ENCODE results near the gene TPCN1.

Gene TPCN1

DNA sequence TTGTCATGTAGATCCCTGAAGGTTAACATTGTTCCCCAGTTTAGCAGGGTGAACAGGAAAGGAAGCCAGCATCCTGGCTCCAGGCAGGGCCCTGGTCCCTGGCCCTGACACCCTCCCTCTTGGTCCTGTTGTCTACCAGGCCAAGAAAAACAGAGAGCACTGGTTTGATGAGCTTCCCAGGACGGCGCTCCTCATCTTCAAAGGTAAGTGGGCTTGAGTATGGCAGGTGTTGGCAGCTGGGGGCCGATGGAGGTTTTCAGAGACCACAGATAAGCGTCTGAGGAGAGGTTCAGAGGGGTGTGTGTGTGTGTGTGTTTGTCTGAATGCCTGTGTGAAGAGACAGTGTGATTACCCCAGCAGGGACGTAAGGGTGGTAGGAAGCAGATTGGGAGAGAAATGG is 57.4 kb downstream of the TPCN1 start:
- no peak for DNase-seq (ENCODE audit: low read depth in 2 of 2, low spot score in 1 of 2)

DNA sequence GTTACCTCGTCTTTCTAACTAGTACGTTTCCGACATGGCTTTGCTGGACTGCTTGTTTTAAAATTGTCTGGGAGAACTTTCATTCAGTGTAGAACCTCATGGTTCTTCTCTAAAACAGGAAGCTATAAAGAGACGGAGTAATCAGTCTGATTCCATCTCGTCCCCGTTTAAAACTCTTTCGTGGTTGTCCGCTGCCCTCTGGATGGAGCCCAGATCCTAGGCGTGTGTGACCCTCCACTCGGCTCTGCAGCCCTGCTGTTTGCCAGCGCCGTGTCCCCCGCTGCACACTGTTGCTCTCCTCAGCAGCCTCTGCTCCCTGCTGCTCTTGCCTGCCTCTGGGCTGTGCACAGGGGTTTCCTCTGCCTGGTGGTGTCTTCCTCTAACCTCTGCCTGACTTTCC is 63.5 kb downstream of the TPCN1 start:
- DNase-seq (ENCODE audit: low read depth in 2 of 2, low spot score in 1 of 2): no peak

DNA sequence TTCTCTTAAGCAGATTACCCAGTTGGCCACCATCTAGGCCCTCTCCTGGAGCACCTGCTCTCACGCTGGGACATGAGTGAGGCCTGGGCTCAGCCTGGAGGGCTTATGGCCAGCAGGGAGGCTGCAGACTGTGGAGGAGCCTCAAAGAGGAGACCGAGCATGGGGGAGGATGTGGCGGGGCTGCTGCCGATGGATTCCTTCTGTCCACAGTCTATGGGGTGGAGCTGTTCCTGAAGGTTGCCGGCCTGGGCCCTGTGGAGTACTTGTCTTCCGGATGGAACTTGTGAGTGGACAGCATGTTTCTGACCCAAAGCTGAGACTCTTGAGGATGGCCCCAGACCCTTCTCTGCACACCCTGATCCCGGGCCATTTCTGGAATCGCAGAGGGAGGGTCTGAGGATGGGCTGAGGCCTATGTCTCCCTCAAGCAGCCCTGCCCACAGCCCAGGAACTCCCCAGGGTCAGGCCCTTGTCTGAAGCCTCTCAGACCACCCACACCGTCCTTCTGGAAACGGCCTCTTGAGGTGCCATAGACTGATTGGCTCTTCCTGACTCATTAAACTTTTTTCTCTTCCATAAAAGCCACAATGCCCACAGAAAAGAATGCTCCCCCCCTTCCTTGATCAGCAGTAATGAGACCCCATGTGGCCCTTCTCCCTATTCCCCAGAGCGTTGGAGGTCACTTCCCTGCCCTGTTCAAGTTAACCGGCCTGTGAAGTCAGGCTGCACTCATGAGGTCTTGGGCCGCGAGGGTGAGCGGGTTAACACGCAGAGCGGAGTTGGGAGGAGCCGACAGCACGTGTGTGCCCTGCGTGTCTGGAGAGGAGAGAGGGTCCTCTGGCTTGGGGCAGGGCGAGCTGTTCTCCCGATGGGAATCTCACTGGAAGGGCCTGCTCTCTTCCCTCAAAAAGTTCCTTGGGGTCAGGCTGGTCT is 64.7 kb downstream of the TPCN1 start:
- DNase-seq (ENCODE audit: low read depth in 2 of 2, low spot score in 1 of 2): no peak

DNA sequence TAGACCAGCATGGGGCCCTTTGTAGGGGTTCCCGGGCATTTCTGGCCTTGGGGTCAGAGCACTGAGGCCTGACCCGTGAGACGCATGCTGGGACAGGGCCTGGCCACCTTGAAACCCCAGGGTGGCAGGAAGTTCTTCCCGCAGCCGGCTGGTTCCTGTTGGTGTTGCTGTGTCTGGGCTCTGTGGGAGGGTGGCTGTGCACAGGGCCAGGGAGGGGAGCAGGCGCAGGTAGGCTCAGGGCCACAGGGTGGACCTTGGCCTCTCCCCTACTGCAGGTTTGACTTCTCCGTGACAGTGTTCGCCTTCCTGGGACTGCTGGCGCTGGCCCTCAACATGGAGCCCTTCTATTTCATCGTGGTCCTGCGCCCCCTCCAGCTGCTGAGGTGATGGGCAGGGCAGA is 65.4 kb downstream of the TPCN1 start:
- no peak for DNase-seq (ENCODE audit: low read depth in 2 of 2, low spot score in 1 of 2)

DNA sequence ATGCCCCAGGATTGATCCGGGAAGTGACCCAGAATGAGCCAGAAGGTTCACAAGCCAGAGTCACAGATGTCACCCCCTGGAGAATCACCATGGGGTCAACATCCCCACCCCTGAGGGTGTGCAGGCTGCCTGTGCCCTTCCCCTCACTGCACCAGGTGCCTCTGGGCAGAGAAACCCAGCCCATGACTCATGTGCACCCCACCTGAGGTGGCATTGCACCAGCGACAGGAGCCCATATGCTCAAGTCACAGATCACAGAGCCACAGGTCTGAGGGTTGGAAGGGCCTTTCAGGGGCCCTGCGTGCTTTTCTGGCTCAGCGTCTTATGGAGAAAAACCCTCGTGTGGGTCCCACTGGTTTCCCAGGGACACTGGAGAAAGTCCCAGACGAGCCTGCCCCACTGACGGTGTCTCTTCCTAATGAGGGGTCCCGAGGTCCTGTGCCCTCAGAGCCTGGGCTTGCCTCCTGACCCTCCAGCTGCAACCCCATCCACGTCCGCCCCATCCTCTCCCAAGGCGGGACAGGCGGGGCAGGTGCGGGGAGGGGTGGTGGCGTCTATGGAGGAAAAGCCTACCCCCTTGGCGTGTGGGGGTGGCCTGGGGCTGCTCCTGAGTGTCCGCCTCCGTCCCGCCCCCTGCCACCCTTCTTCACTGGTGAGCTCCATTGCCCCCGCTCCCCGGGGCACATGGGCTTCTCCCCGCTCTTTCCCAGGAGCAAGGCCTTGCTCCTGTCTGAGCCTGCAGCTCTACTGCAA is 66.1 kb downstream of the TPCN1 start:
- DNase-seq (ENCODE audit: low read depth in 2 of 2, low spot score in 1 of 2): no peak

DNA sequence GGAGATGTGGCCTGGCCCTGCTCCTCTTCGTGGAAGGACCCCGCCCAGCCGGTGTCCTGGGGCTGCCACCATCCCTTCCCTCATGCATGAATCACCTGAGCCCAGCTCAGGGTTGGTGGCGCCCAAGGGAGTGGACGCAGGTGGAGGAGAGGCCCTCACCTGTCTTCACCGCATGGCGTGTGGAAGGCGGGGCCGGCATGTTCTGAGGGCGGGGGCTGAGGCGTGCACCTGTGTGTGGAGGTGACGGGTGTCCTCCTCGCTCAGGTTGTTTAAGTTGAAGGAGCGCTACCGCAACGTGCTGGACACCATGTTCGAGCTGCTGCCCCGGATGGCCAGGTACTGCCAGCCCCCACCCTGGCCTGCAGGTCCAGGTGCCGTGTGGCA is 66.6 kb downstream of the TPCN1 start:
- no peak for DNase-seq (ENCODE audit: low read depth in 2 of 2, low spot score in 1 of 2)

DNA sequence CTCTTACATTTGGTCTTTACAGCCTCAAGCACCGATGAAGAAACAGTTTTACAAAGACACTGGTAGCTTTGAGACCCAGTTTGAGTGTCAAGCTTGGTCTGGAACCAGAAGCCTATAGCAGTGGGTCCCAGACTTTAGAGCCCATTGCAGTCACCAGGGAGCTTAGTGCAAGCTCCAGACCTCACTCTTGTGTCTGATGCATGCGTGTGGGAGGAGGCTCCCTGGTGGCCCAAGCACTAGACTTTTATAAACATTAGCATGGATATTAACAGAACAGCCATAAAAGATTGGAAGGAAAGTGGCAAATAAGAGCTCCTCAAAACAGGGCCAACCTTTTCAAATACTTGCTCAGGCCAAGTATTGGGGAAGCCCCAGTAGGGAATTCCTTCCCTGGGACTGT is 68.1 kb downstream of the TPCN1 start:
- DNase-seq (ENCODE audit: low read depth in 2 of 2, low spot score in 1 of 2): no peak

DNA sequence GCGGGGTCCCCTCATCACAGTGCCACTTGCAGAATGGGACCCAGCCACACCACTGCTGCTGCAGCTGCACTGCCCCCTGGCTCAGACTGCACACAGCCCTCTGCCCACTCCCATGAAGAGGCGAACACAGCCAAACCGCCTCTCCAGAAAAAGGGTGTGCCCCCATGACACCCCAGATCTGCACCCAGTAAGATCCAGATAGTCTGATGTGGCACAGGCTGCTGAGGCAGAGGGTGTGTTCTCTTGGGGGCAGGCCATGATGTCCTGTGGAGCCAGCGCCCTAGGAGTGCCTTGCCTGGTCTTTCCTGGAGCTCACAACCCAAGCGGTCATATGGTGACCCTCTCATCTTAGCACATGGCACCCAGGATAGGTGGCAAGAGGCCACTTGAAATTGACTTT is 69.2 kb downstream of the TPCN1 start:
- DNase-seq (ENCODE audit: low read depth in 2 of 2, low spot score in 1 of 2): no peak

DNA sequence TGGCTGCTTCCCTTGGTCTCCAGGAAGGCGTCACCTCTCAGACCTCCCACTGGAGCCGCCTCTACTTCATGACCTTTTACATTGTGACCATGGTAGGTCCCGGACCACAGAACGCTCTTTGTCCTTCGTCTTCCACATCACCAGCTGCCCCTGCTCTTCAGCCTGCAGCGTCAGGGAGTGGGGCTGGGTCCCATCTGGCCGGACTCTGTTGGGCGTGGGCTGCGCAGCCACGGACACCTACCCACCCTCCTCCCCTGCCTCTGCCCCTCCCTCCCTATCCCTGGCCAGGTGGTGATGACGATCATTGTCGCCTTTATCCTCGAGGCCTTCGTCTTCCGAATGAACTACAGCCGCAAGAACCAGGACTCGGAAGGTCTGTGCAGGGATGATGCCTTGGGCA is 70.3 kb downstream of the TPCN1 start:
- no peak for DNase-seq (ENCODE audit: low read depth in 2 of 2, low spot score in 1 of 2)

DNA sequence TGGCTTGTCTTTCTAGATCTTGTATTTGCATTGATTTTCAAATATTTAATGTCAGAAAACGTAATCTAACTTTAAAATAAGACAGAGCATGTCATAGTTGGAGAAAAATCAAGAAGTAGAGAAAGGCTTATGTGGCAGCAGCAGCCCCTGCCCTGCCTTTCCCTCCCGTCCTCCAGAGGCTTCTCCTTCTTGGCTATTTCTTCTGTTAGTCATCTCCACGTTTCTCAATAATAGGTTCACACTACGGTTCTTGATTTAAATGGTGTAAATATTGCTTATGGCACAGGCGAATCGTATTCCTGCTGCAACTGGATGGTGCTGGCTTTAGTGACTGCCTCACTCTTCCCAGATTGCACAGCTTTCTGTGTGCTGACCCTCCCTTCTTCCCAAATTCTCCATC is 70.8 kb downstream of the TPCN1 start:
- no peak for DNase-seq (ENCODE audit: low read depth in 2 of 2, low spot score in 1 of 2)

DNA sequence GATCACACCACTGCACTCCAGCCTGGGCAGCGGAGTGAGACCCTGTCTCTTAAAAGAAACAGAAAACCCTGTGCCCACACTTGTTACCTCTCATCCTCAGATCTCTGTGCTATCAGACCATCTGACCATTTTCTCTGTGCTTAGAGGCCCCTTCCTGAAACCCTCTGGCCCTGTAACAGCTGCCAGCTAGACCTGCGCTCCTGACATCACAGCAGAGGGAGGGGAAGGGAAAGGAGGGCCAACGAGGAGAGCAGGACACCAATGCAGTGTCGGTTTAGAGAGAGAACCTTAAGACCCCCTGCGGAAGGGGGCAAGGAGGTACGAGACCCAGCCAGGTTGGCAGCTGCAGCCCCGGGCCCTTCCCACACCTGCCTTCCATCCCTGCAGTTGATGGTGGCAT is 71.3 kb downstream of the TPCN1 start:
- no peak for DNase-seq (ENCODE audit: low read depth in 2 of 2, low spot score in 1 of 2)

DNA sequence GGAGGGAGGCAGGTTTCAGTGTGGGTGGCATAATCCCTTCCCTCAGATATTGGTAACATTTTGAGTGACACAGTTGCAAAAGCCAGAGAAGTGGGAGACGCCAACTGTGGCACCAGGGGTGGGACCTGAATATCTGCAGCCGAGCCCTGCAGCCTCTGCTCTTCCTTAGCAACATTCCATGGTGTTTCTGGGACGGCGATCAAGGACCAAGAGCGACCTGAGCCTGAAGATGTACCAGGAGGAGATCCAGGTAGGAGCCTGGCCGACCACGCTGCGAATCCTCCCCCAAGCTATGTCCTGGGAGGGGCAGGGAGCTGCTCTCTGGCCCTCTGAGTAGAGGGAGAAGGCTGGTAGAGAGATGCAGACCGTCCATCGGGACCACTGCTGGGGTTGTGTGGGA is 71.8 kb downstream of the TPCN1 start:
- DNase-seq (ENCODE audit: low read depth in 2 of 2, low spot score in 1 of 2): no peak

DNA sequence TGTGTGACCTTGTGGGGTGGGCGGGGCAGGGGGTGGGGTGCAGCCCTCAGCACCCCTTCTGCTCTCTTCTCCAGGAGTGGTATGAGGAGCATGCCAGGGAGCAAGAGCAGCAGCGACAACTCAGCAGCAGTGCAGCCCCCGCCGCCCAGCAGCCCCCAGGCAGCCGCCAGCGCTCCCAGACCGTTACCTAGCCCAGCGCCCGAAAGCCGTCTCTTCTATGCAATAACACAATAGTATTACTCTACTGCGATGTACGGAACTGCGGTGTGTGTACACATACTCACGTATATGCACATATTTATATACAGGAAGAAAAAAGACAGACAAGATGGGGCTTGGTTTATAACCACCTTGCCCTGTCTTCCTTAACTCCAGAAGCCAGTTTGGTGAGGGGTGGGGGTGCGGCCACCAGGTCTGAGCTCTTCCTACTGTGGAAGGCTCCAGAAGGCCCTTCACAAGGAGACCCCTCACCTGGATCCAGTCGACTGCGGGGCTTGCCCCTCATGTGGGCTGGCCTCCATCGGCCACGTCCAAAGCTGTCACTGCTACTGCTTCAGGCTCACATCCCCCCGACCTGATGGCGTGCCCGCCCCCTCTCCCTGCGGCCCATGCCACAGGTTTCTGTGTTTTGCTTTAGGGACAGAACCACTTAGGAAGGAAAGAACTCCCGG is 74.8 kb downstream of the TPCN1 start:
- DNase-seq (ENCODE audit: low read depth in 2 of 2, low spot score in 1 of 2): no peak

DNA sequence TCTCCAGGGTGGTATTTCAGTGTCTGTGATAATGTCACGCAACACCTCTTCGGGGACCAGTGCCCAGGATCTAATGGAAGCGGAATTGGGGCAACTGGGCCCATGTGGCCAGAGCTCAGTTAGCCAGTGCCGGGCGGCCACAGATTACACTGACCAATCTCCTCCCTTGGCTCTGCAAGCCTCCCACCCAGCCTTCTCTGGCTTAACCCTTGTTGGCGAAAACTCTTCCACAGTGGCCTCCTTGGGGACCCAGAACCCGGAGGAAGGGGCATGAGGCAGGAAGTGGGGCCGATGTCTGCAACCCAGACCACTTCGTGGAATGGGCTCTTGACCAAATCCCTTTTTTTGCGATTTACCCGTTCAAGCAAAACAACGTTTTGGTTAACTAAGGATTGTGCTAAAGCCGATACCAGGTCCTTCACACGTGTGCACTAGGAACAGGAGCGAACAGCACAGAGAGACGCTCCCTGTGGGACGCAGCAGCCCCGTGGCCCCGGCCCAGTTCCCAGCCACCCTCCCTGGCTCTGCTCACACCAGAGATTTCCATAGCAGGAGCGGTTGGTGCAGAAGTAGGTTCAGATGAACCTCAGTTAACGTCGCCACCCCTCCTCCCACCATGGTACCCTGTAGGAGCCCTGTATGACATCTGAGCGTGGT is 75.4 kb downstream of the TPCN1 start:
- DNase-seq (ENCODE audit: low read depth in 2 of 2, low spot score in 1 of 2): no peak

DNA sequence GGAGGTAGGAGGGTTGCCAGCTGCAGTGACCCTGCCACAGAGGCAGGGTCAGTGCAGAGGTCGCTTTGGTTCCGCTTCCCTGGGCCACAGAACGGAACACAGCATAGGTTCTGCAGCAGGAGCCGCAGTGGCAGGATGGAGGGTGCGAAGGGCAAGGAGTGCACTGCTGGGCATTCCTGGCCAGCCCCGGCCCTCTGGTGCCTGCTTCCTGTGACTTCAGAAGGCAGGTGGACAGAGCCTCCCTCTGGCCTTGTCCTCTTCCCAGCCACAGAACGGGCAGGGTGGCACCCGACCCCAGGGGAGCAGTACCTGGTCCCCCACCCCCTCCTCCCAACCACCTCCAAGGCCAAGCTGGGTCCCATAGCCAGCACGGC is 75.9 kb downstream of the TPCN1 start:
- no peak for DNase-seq (ENCODE audit: low read depth in 2 of 2, low spot score in 1 of 2)

DNA sequence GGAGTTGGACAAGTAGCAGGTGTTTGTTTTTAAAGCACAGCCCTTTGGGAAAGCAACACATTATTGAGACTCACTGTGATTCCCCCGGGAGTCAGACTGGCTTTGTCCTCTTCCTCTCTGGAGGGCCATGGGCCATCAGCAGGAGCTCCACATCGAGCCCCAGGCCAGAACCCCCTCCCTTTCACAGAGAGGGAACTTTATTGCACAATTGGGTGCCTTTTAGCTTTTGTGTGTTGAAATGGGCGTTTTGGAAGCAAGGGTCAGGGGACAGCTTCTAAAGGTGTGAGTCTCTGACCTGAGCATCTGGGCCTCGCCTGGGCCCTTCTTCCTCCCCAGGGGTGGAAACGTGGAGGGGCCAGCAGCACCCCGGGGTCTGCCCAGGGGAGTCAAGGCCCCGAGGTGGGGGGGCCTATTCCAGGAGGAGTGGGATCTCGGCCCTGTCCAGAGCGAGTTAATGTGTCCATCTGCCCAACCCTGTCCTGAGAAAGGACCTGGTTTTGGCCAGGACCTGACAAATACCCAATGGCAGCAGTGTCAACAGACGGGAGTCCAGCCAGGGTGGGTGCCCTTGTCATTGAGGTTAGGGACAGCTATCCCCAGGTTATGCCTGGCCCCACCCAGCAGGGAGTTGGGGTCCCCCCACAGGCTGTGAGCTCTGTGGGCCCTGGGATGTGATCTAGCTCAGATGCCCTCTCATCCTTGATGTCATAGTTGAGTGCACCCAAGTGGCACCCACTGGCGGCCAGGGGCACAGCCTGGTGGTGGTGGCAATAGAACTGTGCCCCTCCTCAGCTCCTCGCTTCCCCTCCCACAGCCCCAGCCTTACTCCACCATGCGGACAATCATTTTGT is 76.6 kb downstream of the TPCN1 start:
- DNase-seq (ENCODE audit: low read depth in 2 of 2, low spot score in 1 of 2): no peak

DNA sequence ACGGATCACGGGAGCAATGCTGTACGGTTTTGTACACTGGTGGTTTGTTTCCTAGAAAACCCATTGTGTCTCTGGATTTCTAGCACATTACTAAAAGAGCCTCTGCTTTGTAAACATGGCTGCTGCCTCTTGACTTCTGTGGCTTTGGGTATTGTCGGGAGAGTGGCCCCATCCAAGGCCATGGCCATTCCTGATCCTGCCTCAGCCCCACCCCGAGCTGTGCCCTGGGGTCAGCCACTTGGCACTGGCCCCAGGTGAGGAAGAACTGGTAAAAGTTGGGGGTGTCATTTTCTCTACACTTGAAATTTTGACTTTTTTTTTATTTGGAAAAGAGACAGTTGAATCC is 77.2 kb downstream of the TPCN1 start:
- DNase-seq (ENCODE audit: low read depth in 2 of 2, low spot score in 1 of 2): no peak

DNA sequence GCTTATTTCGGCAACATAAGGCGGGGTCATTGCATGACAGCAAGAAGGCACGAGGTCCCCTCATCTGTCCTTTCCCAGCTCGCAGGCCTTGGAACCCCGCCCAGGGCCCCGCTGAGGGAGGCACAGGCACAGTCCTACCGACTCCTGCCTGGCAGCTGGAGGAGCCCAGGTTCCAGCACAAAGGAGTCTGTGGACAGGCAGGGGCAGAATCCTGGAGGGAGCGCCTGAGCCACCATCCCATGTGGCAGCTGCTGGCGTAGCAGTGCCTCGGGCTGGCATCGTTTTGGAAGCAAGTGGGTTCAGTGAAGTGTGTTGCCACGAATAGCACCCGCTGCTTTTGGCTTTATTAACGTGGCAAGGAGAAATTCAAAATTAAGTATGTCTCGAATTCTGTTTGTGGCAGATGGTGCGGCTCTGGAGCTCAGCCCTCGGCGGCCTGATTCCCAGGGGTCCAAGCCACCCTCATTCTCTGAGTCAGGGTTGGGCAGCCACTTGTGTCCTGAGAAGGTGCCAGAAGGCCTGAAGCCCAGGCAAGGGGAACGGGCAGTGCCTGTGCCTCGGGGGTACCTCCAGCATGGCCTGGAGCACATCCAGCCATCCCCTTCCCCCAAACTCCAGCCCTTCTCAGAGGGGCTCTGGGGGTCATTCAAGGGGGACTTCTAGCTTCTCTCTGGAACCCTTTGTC is 77.7 kb downstream of the TPCN1 start:
- DNase-seq (ENCODE audit: low read depth in 2 of 2, low spot score in 1 of 2): no peak

DNA sequence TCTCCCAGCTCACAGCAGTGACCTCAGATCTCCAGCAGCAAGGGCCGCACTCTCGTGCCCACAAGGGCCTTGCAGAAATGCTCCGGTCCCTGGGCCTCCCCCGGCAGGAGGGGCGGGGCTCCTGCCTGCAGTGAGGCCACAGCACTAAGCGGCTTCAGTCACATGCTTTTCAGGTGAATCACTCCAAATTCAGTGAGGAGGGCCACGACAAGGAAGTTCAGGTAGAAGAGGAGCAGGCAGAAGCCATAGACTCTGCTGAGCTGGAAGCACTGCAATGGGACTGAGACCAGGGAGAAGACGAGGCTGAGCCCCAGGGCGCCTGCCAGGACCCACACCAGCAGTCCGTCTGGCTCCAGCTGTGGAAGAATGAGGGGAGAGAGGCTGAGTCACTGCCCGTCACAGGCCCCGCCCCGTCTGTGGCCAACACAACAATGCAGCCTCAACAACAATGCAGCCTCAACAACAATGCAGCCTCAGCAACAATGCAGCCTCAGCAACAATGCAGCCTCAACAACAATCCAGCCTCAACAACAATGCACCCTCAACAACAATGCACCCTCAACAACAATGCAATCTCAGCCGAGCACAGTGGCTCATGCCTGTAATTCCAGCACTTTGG is 78.5 kb downstream of the TPCN1 start:
- DNase-seq (ENCODE audit: low read depth in 2 of 2, low spot score in 1 of 2): no peak

DNA sequence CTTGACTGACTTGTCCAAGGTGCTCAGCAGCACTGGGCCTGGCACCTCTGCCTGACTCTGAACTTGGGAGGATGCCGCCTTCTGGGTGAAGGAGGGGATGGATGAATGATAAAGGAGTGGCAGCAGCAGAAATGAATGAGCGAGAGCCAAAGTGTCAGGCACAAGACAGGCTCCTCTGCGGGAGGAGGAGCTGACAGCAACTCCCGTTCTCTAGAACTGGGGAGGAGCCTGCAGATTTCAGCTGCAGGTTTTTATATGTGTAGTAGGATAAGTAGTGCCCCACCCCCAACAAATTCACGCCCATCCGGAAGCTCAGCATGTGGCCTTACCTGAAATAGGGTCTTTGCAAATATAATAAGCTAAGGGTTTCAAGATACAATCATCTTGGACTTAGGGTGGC is 80.5 kb downstream of the TPCN1 start:
- no peak for DNase-seq (ENCODE audit: low read depth in 2 of 2, low spot score in 1 of 2)

All from stimulated activated CD8-positive, alpha-beta memory T cell treated with anti-CD3 and anti-CD28 coated beads, Interleukin-4, amount 100 ng/mL, for 1 hour (primary cell).